ENCODE results near the gene TTC34.
"Not testable (repeated sequence)": the region's sequence is repeated elsewhere in the genome, so short reads cannot be mapped to it uniquely, and the experiment has no call there.

GRCh38 chr1:2652152-2652925 lies 149.2 kb downstream of the TTC34 start:
- TF ChIP-seq CTCF (IDR thresholded peaks at IDR 0.05 in 2 of 3, conservative IDR thresholded peaks at IDR 0.05 in 1 of 3; ENCODE audit: control insufficient read depth in 2 of 3, extremely low read depth in 1 of 3, insufficient read depth in 1 of 3, low read depth in 3 of 3, low read length in 3 of 3); REST (IDR thresholded peaks at IDR 0.05; ENCODE audit: low read depth, low read length); ZBTB33 (IDR thresholded peaks at IDR 0.05); YY1 (IDR thresholded peaks at IDR 0.05; ENCODE audit: low read depth, low read length); FOXK2 (IDR thresholded peaks at IDR 0.05); JUNB (IDR thresholded peaks at IDR 0.05); EZH2 (IDR thresholded peaks at IDR 0.05; ENCODE audit: borderline replicate concordance, control insufficient read depth, low read depth, low read length); ATF3 (IDR thresholded peaks at IDR 0.05; ENCODE audit: borderline replicate concordance, extremely low read depth, low read depth, low read length); FOXM1 (IDR thresholded peaks at IDR 0.05; ENCODE audit: low read depth, low read length); NBN (IDR thresholded peaks at IDR 0.05): not testable (repeated sequence)

All from GM12878 (cell line).